ENCODE data around the gene TJP2.
"Not testable (repeated sequence)": the region's sequence is repeated elsewhere in the genome, so short reads cannot be mapped to it uniquely, and the experiment has no call there.

The TJP2 gene

GRCh38 chr9:69299826-69300225 is 125.7 kb downstream of the TJP2 start:
- TF ChIP-seq ZNF274 (IDR thresholded peaks at IDR 0.05; ENCODE audit: low read depth, low read length), result no peak
- TF ChIP-seq YY1 (IDR thresholded peaks at IDR 0.05; ENCODE audit: insufficient read depth, insufficient read length), result no peak
- no peak for TF ChIP-seq SUZ12 (IDR thresholded peaks at IDR 0.05; ENCODE audit: extremely low read depth, insufficient read depth, insufficient read length)
- no peak for DNase-seq (ENCODE audit: low read depth, low spot score)

GRCh38 chr9:69303331-69303730 is 129.3 kb downstream of the TJP2 start:
- no peak overlapping the region for H3K4me3 ChIP-seq (ENCODE audit: insufficient read length, low read depth)
- H3K36me3 ChIP-seq (ENCODE audit: insufficient read depth, insufficient read length, low read length), result no peaks in the 10 kb centered on the region
- H3K9ac ChIP-seq (ENCODE audit: insufficient read length, low read depth), result no peak overlapping the region
- no peaks in the 10 kb centered on the region for H3K27me3 ChIP-seq (ENCODE audit: insufficient read depth, insufficient read length)
- TF ChIP-seq YY1 (IDR thresholded peaks at IDR 0.05; ENCODE audit: insufficient read depth, insufficient read length), result no peak
- no peak for TF ChIP-seq ZNF274 (IDR thresholded peaks at IDR 0.05; ENCODE audit: low read depth, low read length)
- no peak for TF ChIP-seq SUZ12 (IDR thresholded peaks at IDR 0.05; ENCODE audit: extremely low read depth, insufficient read depth, insufficient read length)
- peaks cover 14% of the 10 kb centered on the region; the same call in 1 of the 2 replicates for H3K9me3 ChIP-seq (ENCODE audit: insufficient read depth, low read length)
- H3K4me1 ChIP-seq (ENCODE audit: insufficient read depth, insufficient read length), result peaks cover 4% of the 10 kb centered on the region
- DNase-seq (ENCODE audit: low read depth, low spot score), result no peak

More at GRCh38 chr9:69299826-69300225, 125.7 kb downstream of the TJP2 start:
- H3K36me3 ChIP-seq (ENCODE audit: insufficient read depth, insufficient read length, low read length), result no peaks in the 10 kb centered on the region
- H3K4me1 ChIP-seq (ENCODE audit: insufficient read depth, insufficient read length), result no peaks in the 10 kb centered on the region
- H3K9ac ChIP-seq (ENCODE audit: insufficient read length, low read depth), result no peak overlapping the region
- H3K9me3 ChIP-seq (ENCODE audit: insufficient read depth, low read length), result 0 out of 2 replicates have a peak, but pooled peaks cover 6% of the 10 kb centered on the region
- no peaks in the 10 kb centered on the region for H3K27me3 ChIP-seq (ENCODE audit: insufficient read depth, insufficient read length)
- H3K4me3 ChIP-seq (ENCODE audit: insufficient read length, low read depth), result no peak overlapping the region

- not testable (repeated sequence) for H3K4me3 ChIP-seq (ENCODE audit: insufficient read length, low read depth); H3K36me3 ChIP-seq (ENCODE audit: insufficient read depth, insufficient read length, low read length); H3K4me1 ChIP-seq (ENCODE audit: insufficient read depth, insufficient read length); H3K9ac ChIP-seq (ENCODE audit: insufficient read length, low read depth); DNase-seq (ENCODE audit: low read depth, low spot score); H3K27me3 ChIP-seq (ENCODE audit: insufficient read depth, insufficient read length)
- H3K9me3 ChIP-seq (ENCODE audit: insufficient read depth, low read length), result peaks cover 48% of the 10 kb centered on the region
These were observed 132.9 kb downstream of the TJP2 start for GRCh38 chr9:69306895-69307445.

GRCh38 chr9:69307446-69308205 is 133.5 kb downstream of the TJP2 start:
- peak; percentile 89 for DNase-seq (ENCODE audit: low read depth, low spot score)
- Histone ChIP-seq H3K9ac (ENCODE audit: insufficient read length, low read depth) (no peak overlapping the region), H3K9me3 (ENCODE audit: insufficient read depth, low read length) (peaks cover 54% of the 10 kb centered on the region), H3K4me3 (ENCODE audit: insufficient read length, low read depth) (no peak overlapping the region), H3K36me3 (ENCODE audit: insufficient read depth, insufficient read length, low read length) (no peaks in the 10 kb centered on the region), H3K27me3 (ENCODE audit: insufficient read depth, insufficient read length) (no peaks in the 10 kb centered on the region), H3K4me1 (ENCODE audit: insufficient read depth, insufficient read length) (peaks cover 7% of the 10 kb centered on the region)
- no peak for TF ChIP-seq ZNF274 (IDR thresholded peaks at IDR 0.05; ENCODE audit: low read depth, low read length)

GRCh38 chr9:69308206-69308931 is 134.3 kb downstream of the TJP2 start:
- Histone ChIP-seq H3K9ac (ENCODE audit: insufficient read length, low read depth) (no peak overlapping the region), H3K4me3 (ENCODE audit: insufficient read length, low read depth) (no peak overlapping the region), H3K4me1 (ENCODE audit: insufficient read depth, insufficient read length) (peaks cover 7% of the 10 kb centered on the region), H3K36me3 (ENCODE audit: insufficient read depth, insufficient read length, low read length) (no peaks in the 10 kb centered on the region), H3K9me3 (ENCODE audit: insufficient read depth, low read length) (peaks cover 62% of the 10 kb centered on the region), H3K27me3 (ENCODE audit: insufficient read depth, insufficient read length) (no peaks in the 10 kb centered on the region)
- TF ChIP-seq YY1 (IDR thresholded peaks at IDR 0.05; ENCODE audit: insufficient read depth, insufficient read length) (no peak), ZNF274 (IDR thresholded peaks at IDR 0.05; ENCODE audit: low read depth, low read length) (no peak), SUZ12 (IDR thresholded peaks at IDR 0.05; ENCODE audit: extremely low read depth, insufficient read depth, insufficient read length) (no peak)
- no peak for DNase-seq (ENCODE audit: low read depth, low spot score)

GRCh38 chr9:69313175-69313574 is 139.1 kb downstream of the TJP2 start:
- no peaks in the 10 kb centered on the region for H3K27me3 ChIP-seq (ENCODE audit: insufficient read depth, insufficient read length)
- no peak overlapping the region for H3K4me3 ChIP-seq (ENCODE audit: insufficient read length, low read depth)
- H3K9ac ChIP-seq (ENCODE audit: insufficient read length, low read depth), result no peak overlapping the region
- peaks cover 3% of the 10 kb centered on the region for H3K4me1 ChIP-seq (ENCODE audit: insufficient read depth, insufficient read length)
- H3K36me3 ChIP-seq (ENCODE audit: insufficient read depth, insufficient read length, low read length), result no peaks in the 10 kb centered on the region
- DNase-seq (ENCODE audit: low read depth, low spot score), result no peak
- peaks cover 77% of the 10 kb centered on the region for H3K9me3 ChIP-seq (ENCODE audit: insufficient read depth, low read length)
- no peak for TF ChIP-seq ZNF274 (IDR thresholded peaks at IDR 0.05; ENCODE audit: low read depth, low read length)
- TF ChIP-seq YY1 (IDR thresholded peaks at IDR 0.05; ENCODE audit: insufficient read depth, insufficient read length), result no peak
- no peak for TF ChIP-seq SUZ12 (IDR thresholded peaks at IDR 0.05; ENCODE audit: extremely low read depth, insufficient read depth, insufficient read length)

- no peak overlapping the region for H3K4me3 ChIP-seq (ENCODE audit: insufficient read length, low read depth)
- no peaks in the 10 kb centered on the region for H3K27me3 ChIP-seq (ENCODE audit: insufficient read depth, insufficient read length)
- H3K36me3 ChIP-seq (ENCODE audit: insufficient read depth, insufficient read length, low read length), result no peaks in the 10 kb centered on the region
- TF ChIP-seq SUZ12 (IDR thresholded peaks at IDR 0.05; ENCODE audit: extremely low read depth, insufficient read depth, insufficient read length) (no peak), ZNF274 (IDR thresholded peaks at IDR 0.05; ENCODE audit: low read depth, low read length) (no peak), YY1 (IDR thresholded peaks at IDR 0.05; ENCODE audit: insufficient read depth, insufficient read length) (no peak)
- no peaks in the 10 kb centered on the region for H3K4me1 ChIP-seq (ENCODE audit: insufficient read depth, insufficient read length)
- peaks cover 66% of the 10 kb centered on the region for H3K9me3 ChIP-seq (ENCODE audit: insufficient read depth, low read length)
- H3K9ac ChIP-seq (ENCODE audit: insufficient read length, low read depth), result no peak overlapping the region
- DNase-seq (ENCODE audit: low read depth, low spot score), result no peak
These were observed 140.5 kb downstream of the TJP2 start for GRCh38 chr9:69314547-69314946.

All from NT2/D1 (cell line).